Mesothelial cell of epicardium (in vitro differentiated cells): ENCODE measurements around the gene IL10. TPM values are rescaled to one million over a fixed set of nuclear protein-coding genes. Genes with fewer than 3 reads are reported as not detected.

Source experiments
- DNase-seq, 2 experiments: peaks; one replicate each; pipeline ENCODE4 v3.0.0; 2021; ENCODE audit warnings: low spot score in 2 of 2; ENCODE audit not compliant: unreplicated experiment in 2 of 2
- H3K27ac Mint-ChIP-seq: 2 replicates; pipeline ENCODE4 v1.8.0; 2021; ENCODE audit warnings: mixed read lengths
- H3K27me3 Mint-ChIP-seq: 2 replicates; pipeline ENCODE4 v1.8.0; 2021; ENCODE audit warnings: low read depth, mixed read lengths
- H3K36me3 Mint-ChIP-seq: 2 replicates; pipeline ENCODE4 v1.8.0; 2021; ENCODE audit warnings: mixed read lengths
- H3K4me1 Mint-ChIP-seq: 2 replicates; pipeline ENCODE4 v1.8.0; 2021; ENCODE audit warnings: mixed read lengths
- H3K4me3 Mint-ChIP-seq: 2 replicates; pipeline ENCODE4 v1.8.0; 2021; ENCODE audit warnings: mild to moderate bottlenecking, moderate library complexity, mixed read lengths
- H3K9me3 Mint-ChIP-seq: 2 replicates; pipeline ENCODE4 v1.8.0; 2021; ENCODE audit warnings: mixed read lengths
- total RNA-seq: library from RNA; stranded (reverse); gene quantifications from 3 replicates; pipeline ENCODE4 v1.2.1, GENCODE V29; 2021
- TF ChIP-seq, protein P1 (sequence below): fragments of 200-600 bp; sonication (generic); IDR thresholded peaks from one replicate; pipeline ENCODE4 v1.5.0; 2021; ENCODE audit warnings: antibody characterized with exemption; ENCODE audit not compliant: unreplicated experiment

The IL10 gene
- total RNA-seq, 1 donor from 2014 or later: not detected

DNA sequence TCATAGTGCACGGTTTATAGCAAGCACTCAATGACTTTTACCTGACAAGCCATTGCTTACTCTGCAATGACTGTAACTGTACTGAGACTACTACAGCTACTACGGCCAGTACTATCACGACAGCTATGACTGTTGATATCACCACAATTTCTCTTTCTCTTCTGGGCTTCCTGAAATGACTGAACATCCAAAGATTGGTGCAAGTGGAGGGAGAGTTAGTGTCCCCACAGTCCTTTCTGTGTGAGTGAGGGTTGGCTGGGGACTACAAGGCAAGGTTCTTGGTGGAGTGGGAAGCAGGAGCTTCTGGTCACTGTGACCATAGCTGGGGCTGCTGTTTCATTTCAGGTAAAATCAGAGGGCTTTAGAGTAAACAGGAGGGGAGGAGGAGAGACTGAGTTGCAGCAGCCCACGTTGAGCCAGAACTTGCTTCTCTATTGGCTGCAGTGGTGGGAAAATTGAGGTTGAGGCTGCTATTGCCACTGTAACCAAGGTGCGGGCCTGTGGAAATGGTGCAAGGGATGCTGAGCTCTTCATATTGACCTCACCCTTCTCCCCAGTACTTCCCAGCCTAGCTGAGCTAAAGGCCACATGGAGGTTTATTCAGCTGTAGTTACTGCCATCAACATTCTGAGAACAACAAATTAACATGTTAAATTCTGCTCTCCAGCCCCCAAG is 14.1 kb upstream of the IL10 start:
- Mint-ChIP-seq H3K36me3 (no peaks in the 10 kb centered on the region), H3K27ac (no peak overlapping the region), H3K27me3 (peaks cover 10% of the 10 kb centered on the region), H3K9me3 (no peaks in the 10 kb centered on the region), H3K4me1 (no peaks in the 10 kb centered on the region), H3K4me3 (no peak overlapping the region)
- no peak for DNase-seq
- TF ChIP-seq, protein P1, sequence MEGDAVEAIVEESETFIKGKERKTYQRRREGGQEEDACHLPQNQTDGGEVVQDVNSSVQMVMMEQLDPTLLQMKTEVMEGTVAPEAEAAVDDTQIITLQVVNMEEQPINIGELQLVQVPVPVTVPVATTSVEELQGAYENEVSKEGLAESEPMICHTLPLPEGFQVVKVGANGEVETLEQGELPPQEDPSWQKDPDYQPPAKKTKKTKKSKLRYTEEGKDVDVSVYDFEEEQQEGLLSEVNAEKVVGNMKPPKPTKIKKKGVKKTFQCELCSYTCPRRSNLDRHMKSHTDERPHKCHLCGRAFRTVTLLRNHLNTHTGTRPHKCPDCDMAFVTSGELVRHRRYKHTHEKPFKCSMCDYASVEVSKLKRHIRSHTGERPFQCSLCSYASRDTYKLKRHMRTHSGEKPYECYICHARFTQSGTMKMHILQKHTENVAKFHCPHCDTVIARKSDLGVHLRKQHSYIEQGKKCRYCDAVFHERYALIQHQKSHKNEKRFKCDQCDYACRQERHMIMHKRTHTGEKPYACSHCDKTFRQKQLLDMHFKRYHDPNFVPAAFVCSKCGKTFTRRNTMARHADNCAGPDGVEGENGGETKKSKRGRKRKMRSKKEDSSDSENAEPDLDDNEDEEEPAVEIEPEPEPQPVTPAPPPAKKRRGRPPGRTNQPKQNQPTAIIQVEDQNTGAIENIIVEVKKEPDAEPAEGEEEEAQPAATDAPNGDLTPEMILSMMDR: no peak

DNA sequence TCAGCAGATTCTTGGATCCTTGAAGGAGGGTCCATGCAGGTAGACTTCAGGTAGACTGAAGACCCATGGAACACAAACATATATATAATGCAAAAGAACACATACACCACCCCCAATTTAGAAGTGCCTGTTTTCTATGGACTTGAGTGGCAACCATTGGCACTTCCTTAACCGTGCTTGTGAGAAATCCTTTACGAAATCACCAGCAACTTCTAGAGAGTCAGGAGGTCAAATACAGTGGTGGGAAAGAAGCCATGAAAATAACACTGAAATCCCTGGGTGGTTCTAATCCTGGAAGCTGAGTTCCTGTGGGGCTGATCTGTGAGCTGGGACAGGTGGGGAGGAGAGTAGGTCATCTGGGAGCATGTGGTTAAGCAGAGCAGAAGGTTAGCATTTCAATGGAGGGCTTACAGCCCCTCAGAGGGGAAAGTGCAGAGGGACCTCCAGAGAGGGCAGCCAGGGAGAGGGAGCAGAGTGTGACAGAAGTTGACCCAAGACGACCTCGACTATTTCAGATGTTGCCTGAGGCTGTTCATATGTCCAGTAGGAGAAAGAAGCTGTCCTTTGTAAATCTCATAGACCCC is 13.0 kb upstream of the IL10 start:
- H3K27me3 Mint-ChIP-seq: peaks cover 10% of the 10 kb centered on the region
- no peak overlapping the region for H3K27ac Mint-ChIP-seq
- H3K4me1 Mint-ChIP-seq: no peaks in the 10 kb centered on the region
- no peak for DNase-seq
- no peaks in the 10 kb centered on the region for H3K9me3 Mint-ChIP-seq
- TF ChIP-seq, protein P1: no peak
- no peak overlapping the region for H3K4me3 Mint-ChIP-seq
- no peaks in the 10 kb centered on the region for H3K36me3 Mint-ChIP-seq

DNA sequence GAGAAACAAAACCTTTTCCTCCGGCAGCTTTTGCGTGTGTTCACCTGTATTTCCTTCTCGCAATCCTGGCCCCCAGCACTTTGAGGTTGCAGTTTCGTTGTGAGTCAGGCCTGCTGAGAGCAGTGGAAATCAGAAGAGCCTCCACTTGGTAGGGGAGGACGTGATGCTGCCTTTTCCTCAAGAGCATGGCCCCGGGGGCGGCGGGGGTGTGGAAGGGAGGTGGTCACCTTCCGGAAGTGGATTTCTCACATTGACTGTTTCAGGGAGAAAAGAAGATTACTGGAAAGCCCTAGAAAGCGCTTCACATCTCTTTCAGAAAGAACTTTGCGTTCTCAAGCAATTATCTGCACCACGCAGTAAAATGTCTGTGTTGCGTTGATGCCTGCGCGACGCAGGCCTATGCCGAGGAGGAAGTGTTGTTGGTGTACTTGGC is 12.2 kb upstream of the IL10 start:
- no peak overlapping the region for H3K4me3 Mint-ChIP-seq
- H3K36me3 Mint-ChIP-seq: no peaks in the 10 kb centered on the region
- peaks cover 10% of the 10 kb centered on the region for H3K27me3 Mint-ChIP-seq
- H3K9me3 Mint-ChIP-seq: no peaks in the 10 kb centered on the region
- no peaks in the 10 kb centered on the region for H3K4me1 Mint-ChIP-seq
- DNase-seq: no peak
- H3K27ac Mint-ChIP-seq: no peak overlapping the region
- TF ChIP-seq, protein P1: no peak

DNA sequence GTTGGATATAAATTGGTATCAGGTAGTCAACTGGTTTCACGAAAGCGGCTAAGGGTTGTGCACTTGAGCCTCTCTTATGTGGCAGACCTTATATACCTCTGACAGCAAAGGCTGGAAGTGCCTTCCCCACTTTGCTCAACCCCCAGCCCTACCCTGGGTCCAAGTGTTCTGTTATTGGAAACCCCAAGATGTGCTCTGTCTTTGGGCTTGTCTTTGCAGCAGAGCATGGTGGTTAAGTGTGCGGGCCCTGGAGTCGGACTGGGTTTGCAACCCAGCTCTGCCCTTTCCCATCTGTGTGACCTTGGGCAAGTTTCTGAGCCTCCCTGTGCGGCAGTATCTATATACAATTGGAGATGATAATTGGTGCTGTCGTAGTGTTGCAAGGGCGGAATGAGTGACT is 11.2 kb upstream of the IL10 start:
- Mint-ChIP-seq H3K4me1 (no peaks in the 10 kb centered on the region), H3K27ac (no peak overlapping the region), H3K27me3 (peaks cover 10% of the 10 kb centered on the region), H3K36me3 (no peaks in the 10 kb centered on the region), H3K4me3 (no peak overlapping the region), H3K9me3 (no peaks in the 10 kb centered on the region)
- DNase-seq: no peak
- TF ChIP-seq, protein P1: no peak

GRCh38 chr1:206782448-206782847 is 10.2 kb upstream of the IL10 start:
- Mint-ChIP-seq H3K4me3 (no peak overlapping the region), H3K27me3 (peaks cover 10% of the 10 kb centered on the region), H3K27ac (no peak overlapping the region), H3K36me3 (no peaks in the 10 kb centered on the region), H3K9me3 (no peaks in the 10 kb centered on the region), H3K4me1 (no peaks in the 10 kb centered on the region)
- TF ChIP-seq, protein P1: no peak
- DNase-seq: no peak
